ENCODE data around the gene WDPCP. TPM values are rescaled to one million over a fixed set of nuclear protein-coding genes. Genes with fewer than 3 reads are reported as not detected.

WDPCP gene, protein sequence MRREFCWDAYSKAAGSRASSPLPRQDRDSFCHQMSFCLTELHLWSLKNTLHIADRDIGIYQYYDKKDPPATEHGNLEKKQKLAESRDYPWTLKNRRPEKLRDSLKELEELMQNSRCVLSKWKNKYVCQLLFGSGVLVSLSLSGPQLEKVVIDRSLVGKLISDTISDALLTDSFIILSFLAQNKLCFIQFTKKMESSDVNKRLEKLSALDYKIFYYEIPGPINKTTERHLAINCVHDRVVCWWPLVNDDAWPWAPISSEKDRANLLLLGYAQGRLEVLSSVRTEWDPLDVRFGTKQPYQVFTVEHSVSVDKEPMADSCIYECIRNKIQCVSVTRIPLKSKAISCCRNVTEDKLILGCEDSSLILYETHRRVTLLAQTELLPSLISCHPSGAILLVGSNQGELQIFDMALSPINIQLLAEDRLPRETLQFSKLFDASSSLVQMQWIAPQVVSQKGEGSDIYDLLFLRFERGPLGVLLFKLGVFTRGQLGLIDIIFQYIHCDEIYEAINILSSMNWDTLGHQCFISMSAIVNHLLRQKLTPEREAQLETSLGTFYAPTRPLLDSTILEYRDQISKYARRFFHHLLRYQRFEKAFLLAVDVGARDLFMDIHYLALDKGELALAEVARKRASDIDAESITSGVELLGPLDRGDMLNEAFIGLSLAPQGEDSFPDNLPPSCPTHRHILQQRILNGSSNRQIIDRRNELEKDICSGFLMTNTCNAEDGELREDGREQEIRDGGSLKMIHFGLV
- total RNA-seq (10 to 100 TPM; 11.7 to 29.6 (median 16.3) TPM), polyA plus RNA-seq (1 to 10 TPM; 4.0 to 5.0 TPM)
- long read RNA-seq, donor 1, transcript WDPCP-207 (13 exons, 2,277 nt): major isoform, 5 of 34 reads
- long read RNA-seq, donor 1, transcript WDPCP-201 (18 exons, 3,392 nt): major isoform, 5 of 34 reads
- long read RNA-seq, donor 1, partial matches to known transcripts: 7 of 34 reads
- long read RNA-seq, donor 1, other reads (novel, unspliced or antisense): 17 of 34 reads
- long read RNA-seq, donor 2: 0 reads
- long read RNA-seq, donor 3, partial matches to known transcripts: 0 of 9 reads
- long read RNA-seq, donor 3, other reads (novel, unspliced or antisense): 6 of 9 reads

GRCh38 chr2:63588385-63589147, at the start of gene WDPCP, which contains the start of gene MDH1:
Gene WDPCP (minus strand): TSS chr2:63588477. CDS start chr2:63588271, 206 bp downstream.
Gene MDH1 (plus strand): TSS chr2:63588963. CDS start chr2:63589044, 81 bp downstream.
- Histone ChIP-seq H3K27ac (peak within 1 kb of the TSS; percentile 33 to 88), H3K27me3 (no peaks in the 10 kb centered on the region), H3K9me3 (no peaks in the 10 kb centered on the region), H3K4me1 (ENCODE audit: insufficient read depth) (no peaks in the 10 kb centered on the region), H3K36me3 (no peaks in the 10 kb centered on the region), H3K4me3 (peak within 1 kb of the TSS; percentile 87)
- WGBS, 3 donors: 1% methylated on average over 44 of the region's 44 CpGs
- intact Hi-C loops (cut with DNase I): no loop called here
- DNase-seq: peak; percentile 90 to 94 (median 92)
- TF ChIP-seq CTCF (IDR thresholded peaks at IDR 0.05) (no peak), EP300 (IDR thresholded peaks at IDR 0.05) (no peak), POLR2A (IDR thresholded peaks at IDR 0.05) (peak; percentile 56)

DNA sequence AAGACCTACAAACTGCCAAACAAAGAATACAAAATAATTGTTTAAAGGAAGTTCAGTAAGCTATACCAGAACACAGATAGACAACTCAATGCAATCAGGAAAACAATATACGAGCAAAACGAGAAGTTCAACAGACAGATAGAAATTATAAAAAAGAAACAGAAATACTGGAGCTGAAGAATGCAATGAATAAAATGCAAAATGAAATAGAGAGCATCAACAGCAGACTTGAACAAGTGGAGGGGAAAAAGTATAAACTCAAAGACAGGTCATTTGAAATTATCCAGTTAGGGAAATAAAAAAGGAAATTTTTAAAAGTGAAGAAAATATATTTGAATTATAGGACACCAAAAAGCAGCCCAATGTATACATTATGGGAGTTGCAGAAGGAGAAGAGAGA, 44.1 kb upstream of the WDPCP start:
- no peaks in the 10 kb centered on the region for H3K27me3 ChIP-seq
- TF ChIP-seq CTCF (IDR thresholded peaks at IDR 0.05) (no peak), POLR2A (IDR thresholded peaks at IDR 0.05) (no peak)
- WGBS, 3 donors: 95 to 97% (median 96%) methylated on average over 2 of the region's 2 CpGs
- no peaks in the 10 kb centered on the region for H3K9me3 ChIP-seq
- no peak for DNase-seq
- no peak overlapping the region for H3K4me3 ChIP-seq
- no peaks in the 10 kb centered on the region for H3K36me3 ChIP-seq
- intact Hi-C loops (cut with DNase I): no loop called here
- H3K4me1 ChIP-seq (ENCODE audit: insufficient read depth): no peaks in the 10 kb centered on the region
- no peak overlapping the region for H3K27ac ChIP-seq

DNA sequence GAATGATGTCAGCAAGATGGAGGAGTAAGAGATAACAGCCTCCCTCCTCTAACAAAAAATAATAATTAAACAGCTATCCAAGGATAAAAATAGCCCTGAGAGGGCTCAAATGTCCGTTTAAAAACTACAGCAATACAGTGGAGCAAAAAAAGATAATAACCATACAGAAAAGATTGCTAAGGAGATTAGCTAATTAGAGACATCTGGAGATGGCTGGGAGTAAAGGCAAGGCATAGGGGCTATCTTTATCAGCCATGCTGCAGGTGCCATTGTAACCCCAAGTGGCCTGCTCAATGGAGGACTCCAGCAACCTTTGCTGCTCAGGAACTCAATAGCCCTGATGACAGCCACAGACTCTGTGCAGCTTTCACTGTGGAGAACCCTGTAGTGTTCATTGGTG, 43.2 kb upstream of the WDPCP start:
- no peaks in the 10 kb centered on the region for H3K27me3 ChIP-seq
- TF ChIP-seq EP300 (IDR thresholded peaks at IDR 0.05) (no peak), CTCF (IDR thresholded peaks at IDR 0.05) (no peak), POLR2A (IDR thresholded peaks at IDR 0.05) (no peak)
- no peaks in the 10 kb centered on the region for H3K4me1 ChIP-seq (ENCODE audit: insufficient read depth)
- no peak overlapping the region for H3K27ac ChIP-seq
- no peaks in the 10 kb centered on the region for H3K36me3 ChIP-seq
- DNase-seq: no peak
- 5 to 45% (median 12%) methylated on average over 1 of the region's 1 CpG for WGBS, 3 donors
- intact Hi-C loops (cut with DNase I): no loop called here
- no peak overlapping the region for H3K4me3 ChIP-seq
- no peaks in the 10 kb centered on the region for H3K9me3 ChIP-seq

Data from ovary (tissue), 10 donors.